Measurements from ENCODE around the gene KIRREL3.

The KIRREL3 gene

GRCh38 chr11:126891556-126892217 lies 108.9 kb downstream of the KIRREL3 start:
- no peak for DNase-seq (ENCODE audit: extremely low read depth, insufficient read length)
- H3K36me3 ChIP-seq (ENCODE audit: control insufficient read depth, insufficient read depth, low read length): no peaks in the 10 kb centered on the region
- no peak overlapping the region for H3K4me3 ChIP-seq (replicated peaks; ENCODE audit: low read depth, low read length)
- peaks cover 1% of the 10 kb centered on the region for H3K27me3 ChIP-seq (replicated peaks; ENCODE audit: control insufficient read depth, insufficient read depth, low read length)
- TF ChIP-seq CTCF (IDR thresholded peaks at IDR 0.05; ENCODE audit: insufficient read depth, low read length, poor library complexity, severe bottlenecking): no peak

- no peak for DNase-seq (ENCODE audit: extremely low read depth, insufficient read length)
- no peak for TF ChIP-seq CTCF (IDR thresholded peaks at IDR 0.05; ENCODE audit: insufficient read depth, low read length, poor library complexity, severe bottlenecking)
- Histone ChIP-seq H3K4me3 (replicated peaks; ENCODE audit: low read depth, low read length) (no peak overlapping the region), H3K36me3 (ENCODE audit: control insufficient read depth, insufficient read depth, low read length) (no peaks in the 10 kb centered on the region), H3K27me3 (replicated peaks; ENCODE audit: control insufficient read depth, insufficient read depth, low read length) (peaks cover 1% of the 10 kb centered on the region)
Observed at GRCh38 chr11:126890561-126890960, 110.0 kb downstream of the KIRREL3 start.

GRCh38 chr11:126888115-126888712 lies 112.4 kb downstream of the KIRREL3 start:
- no peaks in the 10 kb centered on the region for H3K36me3 ChIP-seq (ENCODE audit: control insufficient read depth, insufficient read depth, low read length)
- H3K27me3 ChIP-seq (replicated peaks; ENCODE audit: control insufficient read depth, insufficient read depth, low read length): no peaks in the 10 kb centered on the region; the same call in none of the 2 replicates
- no peak overlapping the region for H3K4me3 ChIP-seq (replicated peaks; ENCODE audit: low read depth, low read length)
- no peak for TF ChIP-seq CTCF (IDR thresholded peaks at IDR 0.05; ENCODE audit: insufficient read depth, low read length, poor library complexity, severe bottlenecking)
- no peak for DNase-seq (ENCODE audit: extremely low read depth, insufficient read length)

GRCh38 chr11:126886636-126887035 lies 113.9 kb downstream of the KIRREL3 start:
- DNase-seq (ENCODE audit: extremely low read depth, insufficient read length): no peak
- H3K27me3 ChIP-seq (replicated peaks; ENCODE audit: control insufficient read depth, insufficient read depth, low read length): no peaks in the 10 kb centered on the region; the same call in none of the 2 replicates
- no peak for TF ChIP-seq CTCF (IDR thresholded peaks at IDR 0.05; ENCODE audit: insufficient read depth, low read length, poor library complexity, severe bottlenecking)
- no peaks in the 10 kb centered on the region for H3K36me3 ChIP-seq (ENCODE audit: control insufficient read depth, insufficient read depth, low read length)
- H3K4me3 ChIP-seq (replicated peaks; ENCODE audit: low read depth, low read length): no peak overlapping the region

GRCh38 chr11:126886085-126886484 lies 114.5 kb downstream of the KIRREL3 start:
- TF ChIP-seq CTCF (IDR thresholded peaks at IDR 0.05; ENCODE audit: insufficient read depth, low read length, poor library complexity, severe bottlenecking): no peak

More at GRCh38 chr11:126886085-126886484, 114.5 kb downstream of the KIRREL3 start:
- H3K36me3 ChIP-seq (ENCODE audit: control insufficient read depth, insufficient read depth, low read length): no peaks in the 10 kb centered on the region
- H3K27me3 ChIP-seq (replicated peaks; ENCODE audit: control insufficient read depth, insufficient read depth, low read length): no peaks in the 10 kb centered on the region; the same call in none of the 2 replicates
- no peak overlapping the region for H3K4me3 ChIP-seq (replicated peaks; ENCODE audit: low read depth, low read length)
- no peak for DNase-seq (ENCODE audit: extremely low read depth, insufficient read length)
